Islet of Langerhans (tissue), 1 donor: Measurements from ENCODE around the gene JUNB.
"Not testable (repeated sequence)": the region's sequence is repeated elsewhere in the genome, so short reads cannot be mapped to it uniquely, and the experiment has no call there.

Source experiments
- FAIRE-seq: peaks from one replicate; lab custom pipeline; 2011; peaks lifted over from hg19 to GRCh38; lab: Jason Lieb, UNC

Gene JUNB

GRCh38 chr19:12789098-12789903, 2.0 kb upstream of the JUNB start:
- FAIRE-seq, result no peak

- no peak for FAIRE-seq
Observed at GRCh38 chr19:12789904-12790619, 1.2 kb upstream of the JUNB start.

- no peak for FAIRE-seq
Observed at GRCh38 chr19:12790628-12791344, 500 bp upstream of the JUNB start.

- no peak for FAIRE-seq
Observed at GRCh38 chr19:12792051-12792852, 966 bp downstream of the JUNB start.

GRCh38 chr19:12792853-12793289, 1.6 kb downstream of the JUNB start:
- FAIRE-seq, result no peak

GRCh38 chr19:12793290-12794195, 2.3 kb downstream of the JUNB start:
- FAIRE-seq, result no peak

GRCh38 chr19:12794196-12794941, 3.1 kb downstream of the JUNB start:
- no peak for FAIRE-seq

- no peak for FAIRE-seq
Observed at GRCh38 chr19:12794971-12795381, 3.7 kb downstream of the JUNB start.

GRCh38 chr19:12796146-12797071, 5.1 kb downstream of the JUNB start:
- FAIRE-seq, result no peak

- FAIRE-seq, result no peak
Observed at GRCh38 chr19:12797141-12797587, 5.9 kb downstream of the JUNB start.

GRCh38 chr19:12797607-12798006, 6.3 kb downstream of the JUNB start:
- FAIRE-seq, result not testable (repeated sequence)

GRCh38 chr19:12799742-12800465, 8.6 kb downstream of the JUNB start:
- FAIRE-seq, result no peak

- FAIRE-seq, result no peak
Observed at GRCh38 chr19:12800466-12800770, 9.1 kb downstream of the JUNB start.

- FAIRE-seq, result no peak
Observed at GRCh38 chr19:12800923-12801465, 9.7 kb downstream of the JUNB start.

- FAIRE-seq, result no peak
Observed at GRCh38 chr19:12801466-12802266, 10.4 kb downstream of the JUNB start, which contains the start of the genes PRDX2 and THSD8. Gene PRDX2, minus strand, starts transcription at chr19:12801800. Its CDS starts 539 bp downstream, at chr19:12801261. Gene THSD8, plus strand, starts transcription at chr19:12802069. Its CDS starts 3 bp downstream, at chr19:12802072.

GRCh38 chr19:12802267-12803106, 11.2 kb downstream of the JUNB start:
- FAIRE-seq, result no peak
